ENCODE data around the gene ADCY9. TPM values are rescaled to one million over a fixed set of nuclear protein-coding genes. Genes with fewer than 3 reads are reported as not detected.

Gene ADCY9
- polyA plus RNA-seq, 1 donor from 2014 or later: 6.3 TPM

DNA sequence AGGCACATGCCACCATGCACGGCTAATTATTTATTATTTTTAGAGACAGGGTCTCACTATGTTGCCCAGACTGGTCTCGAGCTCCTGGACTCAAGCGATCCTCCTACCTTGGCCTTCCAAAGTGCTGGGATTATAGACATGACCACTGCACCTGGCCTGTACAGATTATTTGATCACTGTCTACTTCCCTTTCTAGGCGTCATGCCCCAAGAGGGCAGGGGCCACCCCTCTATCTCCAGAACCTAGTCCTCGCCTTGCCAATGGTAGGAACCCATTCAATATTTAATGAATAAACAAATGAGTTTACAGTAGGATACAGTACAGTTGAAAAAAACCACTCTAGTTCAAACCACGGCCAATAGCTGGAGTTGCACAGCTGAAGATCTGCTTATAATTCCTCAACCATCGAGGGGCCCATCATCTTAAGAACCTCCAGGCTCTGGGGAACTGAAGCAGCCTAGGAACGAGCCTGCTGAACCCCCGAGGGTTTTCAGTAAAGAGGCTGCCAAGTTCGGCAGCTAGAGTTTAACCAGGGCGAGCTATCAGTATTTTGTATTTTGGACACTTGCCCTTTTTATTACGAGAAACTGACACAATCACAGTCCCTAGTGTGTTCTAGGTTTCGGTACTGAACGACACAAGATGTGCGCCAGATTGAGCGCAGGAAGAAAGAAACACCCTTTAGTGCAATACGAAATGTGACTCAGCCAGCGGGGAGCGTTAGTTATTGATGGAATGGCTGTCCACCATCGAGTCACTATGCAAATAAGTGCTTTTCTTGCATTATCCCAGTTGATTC, 14.6 kb downstream of the ADCY9 start:
- H3K4me3 ChIP-seq (ENCODE audit: low read length): no peak overlapping the region
- no peaks in the 10 kb centered on the region for H4K20me1 ChIP-seq (ENCODE audit: insufficient read depth)
- no peak overlapping the region for H2AFZ ChIP-seq (ENCODE audit: low read depth, low read length)
- H3K36me3 ChIP-seq (ENCODE audit: insufficient read depth, low read length): peaks cover 5% of the 10 kb centered on the region
- H3K79me2 ChIP-seq (replicated peaks; ENCODE audit: insufficient read depth, low read length): no peaks in the 10 kb centered on the region
- no peak overlapping the region for H3K27ac ChIP-seq (ENCODE audit: low read length)
- peaks cover 5% of the 10 kb centered on the region for H3K9me3 ChIP-seq (ENCODE audit: low read length)
- no peak overlapping the region for H3K4me2 ChIP-seq (ENCODE audit: low read length)
- H3K9me2 ChIP-seq (ENCODE audit: insufficient read depth, low read length): no peaks in the 10 kb centered on the region
- TF ChIP-seq, protein P1, sequence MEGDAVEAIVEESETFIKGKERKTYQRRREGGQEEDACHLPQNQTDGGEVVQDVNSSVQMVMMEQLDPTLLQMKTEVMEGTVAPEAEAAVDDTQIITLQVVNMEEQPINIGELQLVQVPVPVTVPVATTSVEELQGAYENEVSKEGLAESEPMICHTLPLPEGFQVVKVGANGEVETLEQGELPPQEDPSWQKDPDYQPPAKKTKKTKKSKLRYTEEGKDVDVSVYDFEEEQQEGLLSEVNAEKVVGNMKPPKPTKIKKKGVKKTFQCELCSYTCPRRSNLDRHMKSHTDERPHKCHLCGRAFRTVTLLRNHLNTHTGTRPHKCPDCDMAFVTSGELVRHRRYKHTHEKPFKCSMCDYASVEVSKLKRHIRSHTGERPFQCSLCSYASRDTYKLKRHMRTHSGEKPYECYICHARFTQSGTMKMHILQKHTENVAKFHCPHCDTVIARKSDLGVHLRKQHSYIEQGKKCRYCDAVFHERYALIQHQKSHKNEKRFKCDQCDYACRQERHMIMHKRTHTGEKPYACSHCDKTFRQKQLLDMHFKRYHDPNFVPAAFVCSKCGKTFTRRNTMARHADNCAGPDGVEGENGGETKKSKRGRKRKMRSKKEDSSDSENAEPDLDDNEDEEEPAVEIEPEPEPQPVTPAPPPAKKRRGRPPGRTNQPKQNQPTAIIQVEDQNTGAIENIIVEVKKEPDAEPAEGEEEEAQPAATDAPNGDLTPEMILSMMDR (IDR thresholded peaks at IDR 0.05; ENCODE audit: poor library complexity, severe bottlenecking): no peak
- TF ChIP-seq MXI1 (conservative IDR thresholded peaks at IDR 0.05; ENCODE audit: poor library complexity, severe bottlenecking) (no peak), TAF1 (IDR thresholded peaks at IDR 0.05; ENCODE audit: low read depth) (no peak), RAD21 (conservative IDR thresholded peaks at IDR 0.05) (no peak), EZH2 (IDR thresholded peaks at IDR 0.05; ENCODE audit: borderline replicate concordance, insufficient read depth, low read length, poor library complexity, severe bottlenecking) (no peak), EP300 (conservative IDR thresholded peaks at IDR 0.05; ENCODE audit: poor library complexity, severe bottlenecking) (no peak), SMC3 (conservative IDR thresholded peaks at IDR 0.05; ENCODE audit: poor library complexity) (no peak), POLR2AphosphoS5 (IDR thresholded peaks at IDR 0.05) (no peak)
- TF ChIP-seq, protein P2, sequence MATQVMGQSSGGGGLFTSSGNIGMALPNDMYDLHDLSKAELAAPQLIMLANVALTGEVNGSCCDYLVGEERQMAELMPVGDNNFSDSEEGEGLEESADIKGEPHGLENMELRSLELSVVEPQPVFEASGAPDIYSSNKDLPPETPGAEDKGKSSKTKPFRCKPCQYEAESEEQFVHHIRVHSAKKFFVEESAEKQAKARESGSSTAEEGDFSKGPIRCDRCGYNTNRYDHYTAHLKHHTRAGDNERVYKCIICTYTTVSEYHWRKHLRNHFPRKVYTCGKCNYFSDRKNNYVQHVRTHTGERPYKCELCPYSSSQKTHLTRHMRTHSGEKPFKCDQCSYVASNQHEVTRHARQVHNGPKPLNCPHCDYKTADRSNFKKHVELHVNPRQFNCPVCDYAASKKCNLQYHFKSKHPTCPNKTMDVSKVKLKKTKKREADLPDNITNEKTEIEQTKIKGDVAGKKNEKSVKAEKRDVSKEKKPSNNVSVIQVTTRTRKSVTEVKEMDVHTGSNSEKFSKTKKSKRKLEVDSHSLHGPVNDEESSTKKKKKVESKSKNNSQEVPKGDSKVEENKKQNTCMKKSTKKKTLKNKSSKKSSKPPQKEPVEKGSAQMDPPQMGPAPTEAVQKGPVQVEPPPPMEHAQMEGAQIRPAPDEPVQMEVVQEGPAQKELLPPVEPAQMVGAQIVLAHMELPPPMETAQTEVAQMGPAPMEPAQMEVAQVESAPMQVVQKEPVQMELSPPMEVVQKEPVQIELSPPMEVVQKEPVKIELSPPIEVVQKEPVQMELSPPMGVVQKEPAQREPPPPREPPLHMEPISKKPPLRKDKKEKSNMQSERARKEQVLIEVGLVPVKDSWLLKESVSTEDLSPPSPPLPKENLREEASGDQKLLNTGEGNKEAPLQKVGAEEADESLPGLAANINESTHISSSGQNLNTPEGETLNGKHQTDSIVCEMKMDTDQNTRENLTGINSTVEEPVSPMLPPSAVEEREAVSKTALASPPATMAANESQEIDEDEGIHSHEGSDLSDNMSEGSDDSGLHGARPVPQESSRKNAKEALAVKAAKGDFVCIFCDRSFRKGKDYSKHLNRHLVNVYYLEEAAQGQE (IDR thresholded peaks at IDR 0.05; ENCODE audit: borderline replicate concordance): no peak
- no peaks in the 10 kb centered on the region for H3F3A ChIP-seq (ENCODE audit: insufficient read depth, low read length, poor library complexity, severe bottlenecking)
- no peak overlapping the region for H3K9ac ChIP-seq (ENCODE audit: low read length)
- no peaks in the 10 kb centered on the region for H3K27me3 ChIP-seq (ENCODE audit: insufficient read depth, low read depth, low read length)

DNA sequence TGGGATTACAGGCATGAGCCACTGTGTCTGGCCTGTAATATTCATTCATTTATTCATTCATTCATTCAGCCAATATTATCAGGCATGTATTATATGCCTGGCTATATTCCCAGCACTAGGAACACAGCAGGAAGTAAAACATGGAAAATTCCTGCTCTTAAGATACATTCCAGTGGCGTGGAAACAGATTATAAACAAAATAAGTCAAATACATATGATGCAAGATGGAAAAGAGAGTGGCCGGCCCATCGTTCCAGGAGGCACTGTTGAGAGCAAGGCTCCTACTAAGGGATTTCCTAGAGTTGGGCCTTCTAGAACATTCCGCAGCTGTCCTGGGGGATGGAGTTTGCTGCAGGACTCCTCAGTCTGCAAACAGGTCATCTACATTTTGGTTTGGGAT, 17.7 kb downstream of the ADCY9 start:
- Histone ChIP-seq H3K4me3 (ENCODE audit: low read length) (no peak overlapping the region), H3K9ac (ENCODE audit: low read length) (no peak overlapping the region), H3K9me2 (ENCODE audit: insufficient read depth, low read length) (no peaks in the 10 kb centered on the region), H4K20me1 (ENCODE audit: insufficient read depth) (no peaks in the 10 kb centered on the region), H3K27me3 (ENCODE audit: insufficient read depth, low read depth, low read length) (no peaks in the 10 kb centered on the region), H3K79me2 (replicated peaks; ENCODE audit: insufficient read depth, low read length) (no peaks in the 10 kb centered on the region), H3K9me3 (ENCODE audit: low read length) (peaks cover 5% of the 10 kb centered on the region), H3K36me3 (ENCODE audit: insufficient read depth, low read length) (no peaks in the 10 kb centered on the region), H3K4me2 (ENCODE audit: low read length) (no peak overlapping the region), H3F3A (ENCODE audit: insufficient read depth, low read length, poor library complexity, severe bottlenecking) (no peaks in the 10 kb centered on the region), H3K27ac (ENCODE audit: low read length) (no peak overlapping the region), H2AFZ (ENCODE audit: low read depth, low read length) (no peak overlapping the region)
- no peak for TF ChIP-seq TAF1 (IDR thresholded peaks at IDR 0.05; ENCODE audit: low read depth)
- TF ChIP-seq SMC3 (conservative IDR thresholded peaks at IDR 0.05; ENCODE audit: poor library complexity): no peak
- TF ChIP-seq RAD21 (conservative IDR thresholded peaks at IDR 0.05): no peak
- TF ChIP-seq MXI1 (conservative IDR thresholded peaks at IDR 0.05; ENCODE audit: poor library complexity, severe bottlenecking): no peak
- TF ChIP-seq, protein P2 (IDR thresholded peaks at IDR 0.05; ENCODE audit: borderline replicate concordance): no peak
- TF ChIP-seq EZH2 (IDR thresholded peaks at IDR 0.05; ENCODE audit: borderline replicate concordance, insufficient read depth, low read length, poor library complexity, severe bottlenecking): no peak
- TF ChIP-seq, protein P1 (IDR thresholded peaks at IDR 0.05; ENCODE audit: poor library complexity, severe bottlenecking): no peak
- no peak for TF ChIP-seq POLR2AphosphoS5 (IDR thresholded peaks at IDR 0.05)
- TF ChIP-seq EP300 (conservative IDR thresholded peaks at IDR 0.05; ENCODE audit: poor library complexity, severe bottlenecking): no peak

Data from neural cell (in vitro differentiated cells).